Measurements from ENCODE around the gene RECQL5.

Gene RECQL5

GRCh38 chr17:75688209-75688825 is 21.4 kb upstream of the RECQL5 start:
- in situ Hi-C loops (cut with HindIII; ENCODE audit: low sequenced_read_pairs): no loop called here

DNA sequence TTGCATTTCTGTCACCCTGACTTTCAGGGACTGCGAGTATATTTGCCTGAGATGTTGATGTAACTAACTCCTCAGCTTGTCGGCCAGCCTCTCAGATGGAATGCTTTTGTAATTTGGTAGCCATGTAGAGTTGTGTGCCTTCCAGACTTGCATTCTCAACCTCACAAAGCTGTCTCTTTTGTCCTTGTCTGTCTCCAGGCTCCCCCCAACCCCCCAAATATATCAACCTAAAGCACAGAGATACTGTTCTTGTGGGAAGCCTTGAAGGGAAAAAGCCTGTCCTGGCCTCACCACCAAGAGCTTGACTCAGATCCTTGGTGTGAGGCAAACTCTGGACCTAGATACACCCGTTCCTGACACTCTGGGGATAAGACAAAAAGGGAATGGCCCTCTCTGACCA is 18.5 kb upstream of the RECQL5 start:
- in situ Hi-C loops (cut with HindIII; ENCODE audit: low sequenced_read_pairs): no loop called here

GRCh38 chr17:75684924-75685323 is 18.0 kb upstream of the RECQL5 start:
- in situ Hi-C loops (cut with HindIII; ENCODE audit: low sequenced_read_pairs): no loop called here

- in situ Hi-C loops (cut with HindIII; ENCODE audit: low sequenced_read_pairs): no loop called here
These were observed 17.3 kb upstream of the RECQL5 start for GRCh38 chr17:75684249-75684648.

GRCh38 chr17:75683583-75683982 is 16.6 kb upstream of the RECQL5 start:
- in situ Hi-C loops (cut with HindIII; ENCODE audit: low sequenced_read_pairs): no loop called here

DNA sequence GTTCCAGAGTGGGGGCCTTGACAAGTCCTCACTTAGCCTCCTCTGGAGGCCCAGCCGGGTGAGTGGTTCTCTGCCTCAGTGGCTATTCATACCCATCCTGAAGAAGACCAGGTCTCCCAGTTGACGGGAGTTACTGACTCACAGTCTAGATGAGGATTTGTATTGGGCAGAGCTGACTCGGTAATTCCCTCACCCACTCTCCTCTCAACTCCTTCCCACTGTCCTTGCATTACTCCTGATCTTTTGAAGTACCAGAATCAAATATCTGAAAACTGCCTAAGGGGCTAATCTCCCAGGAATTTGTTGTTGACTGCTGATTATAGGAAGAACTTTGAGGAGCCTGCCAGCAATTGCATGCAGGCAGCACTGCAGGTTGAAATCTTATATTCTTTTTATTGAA is 14.3 kb upstream of the RECQL5 start:
- in situ Hi-C loops (cut with HindIII; ENCODE audit: low sequenced_read_pairs): no loop called here

GRCh38 chr17:75680431-75680830 is 13.5 kb upstream of the RECQL5 start:
- in situ Hi-C loops (cut with HindIII; ENCODE audit: low sequenced_read_pairs): no loop called here

DNA sequence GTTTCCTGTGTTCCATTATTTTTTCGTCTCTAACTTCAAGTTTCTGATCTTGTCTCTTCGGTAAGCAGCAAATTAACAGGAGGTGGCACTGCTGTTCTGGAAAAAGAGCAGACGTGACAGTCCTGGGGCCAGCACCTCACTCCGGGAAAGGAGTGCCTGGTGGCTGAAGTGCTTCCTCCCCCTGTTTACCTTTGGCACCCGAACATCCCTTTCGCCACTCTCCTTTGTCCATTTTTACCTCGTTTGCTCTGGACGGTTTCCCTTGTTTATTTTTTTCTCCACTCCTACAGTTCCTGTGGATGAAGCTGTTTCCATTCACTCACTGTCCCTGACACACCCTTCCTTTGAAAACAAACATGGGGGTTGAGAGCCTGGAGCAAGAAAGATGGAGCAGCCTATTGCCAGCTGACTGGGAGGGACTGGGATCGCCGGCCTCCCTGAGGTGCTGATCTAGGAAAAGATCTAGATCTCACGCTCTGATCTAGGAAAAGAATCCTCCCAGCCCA is 12.8 kb upstream of the RECQL5 start:
- in situ Hi-C loops (cut with HindIII; ENCODE audit: low sequenced_read_pairs): loop anchor here (10.0 kb wide), 1 partner anchor 45 kb away; the partner anchor contains the start of gene ITGB4

DNA sequence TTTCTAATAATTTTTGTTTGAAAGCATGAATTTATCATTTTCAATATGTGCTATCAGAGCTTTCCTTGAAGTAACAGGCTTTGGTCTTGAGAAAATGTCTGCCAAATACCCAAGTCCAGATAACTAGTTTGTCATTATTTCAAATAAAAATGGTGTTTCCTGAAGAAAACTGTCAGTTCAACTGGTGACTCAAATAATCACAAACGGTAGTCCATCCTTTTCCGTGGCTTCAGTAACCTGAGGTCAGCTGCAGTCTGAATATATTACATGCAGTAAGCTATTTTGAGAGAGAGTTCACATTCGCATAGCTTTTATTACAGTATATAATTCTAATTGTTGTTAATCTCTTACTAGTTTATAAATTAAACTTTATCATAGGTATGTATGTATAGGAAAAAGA is 9.5 kb upstream of the RECQL5 start:
- in situ Hi-C loops (cut with HindIII; ENCODE audit: low sequenced_read_pairs): loop anchor here (10.0 kb wide), 1 partner anchor 48 kb away; the partner anchor contains the start of gene ITGB4

DNA sequence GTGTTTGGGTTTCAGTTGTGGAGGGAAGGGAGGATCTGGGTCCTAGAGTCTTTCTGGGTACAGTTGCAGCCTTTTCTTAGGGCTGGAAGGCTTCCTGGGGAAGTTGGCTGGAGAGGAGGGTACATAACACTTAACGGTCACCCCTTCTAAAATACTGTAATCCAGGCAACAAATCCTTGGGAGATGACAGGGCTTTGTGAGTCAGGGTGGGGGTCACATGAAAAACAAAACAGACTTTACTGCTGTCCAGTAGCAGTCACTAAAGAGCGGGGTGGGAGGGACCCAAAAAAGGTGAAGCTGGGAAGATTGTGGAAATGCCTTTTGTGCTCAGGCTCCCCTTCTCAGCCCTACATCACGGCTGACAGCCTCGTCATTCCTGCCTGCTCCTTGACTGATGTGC is 6.5 kb upstream of the RECQL5 start:
- in situ Hi-C loops (cut with HindIII; ENCODE audit: low sequenced_read_pairs): loop anchor here (10.0 kb wide), 1 partner anchor 51 kb away; the partner anchor contains the start of gene ITGB4

DNA sequence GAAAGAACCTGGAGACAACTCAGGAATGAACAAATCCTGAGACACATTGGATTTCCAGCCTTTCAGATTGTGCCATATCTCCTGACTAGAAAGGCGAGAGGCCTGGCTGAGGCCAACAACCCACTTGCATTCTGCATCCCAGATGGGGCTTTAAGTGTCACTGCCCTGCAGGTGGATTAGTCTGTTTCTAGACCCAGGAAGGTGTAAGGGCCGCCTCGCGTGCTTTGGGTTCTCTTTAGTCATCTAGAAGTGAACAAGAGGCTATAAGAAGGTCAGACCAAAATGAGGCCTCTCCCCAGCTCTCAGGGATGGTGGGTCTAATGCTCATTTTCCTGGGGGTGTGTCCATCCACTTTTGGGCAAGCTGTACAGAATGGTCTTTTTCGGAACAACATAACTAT is 5.1 kb upstream of the RECQL5 start:
- in situ Hi-C loops (cut with HindIII; ENCODE audit: low sequenced_read_pairs): loop anchor here (10.0 kb wide), 1 partner anchor 53 kb away; the partner anchor contains the start of gene ITGB4

- in situ Hi-C loops (cut with HindIII; ENCODE audit: low sequenced_read_pairs): loop anchor here (10.0 kb wide), 1 partner anchor 54 kb away; the partner anchor contains the start of gene ITGB4
These were observed 3.9 kb upstream of the RECQL5 start for GRCh38 chr17:75670868-75671267.

- in situ Hi-C loops (cut with HindIII; ENCODE audit: low sequenced_read_pairs): no loop called here
These were observed 1.5 kb upstream of the RECQL5 start for GRCh38 chr17:75668489-75668888.

DNA sequence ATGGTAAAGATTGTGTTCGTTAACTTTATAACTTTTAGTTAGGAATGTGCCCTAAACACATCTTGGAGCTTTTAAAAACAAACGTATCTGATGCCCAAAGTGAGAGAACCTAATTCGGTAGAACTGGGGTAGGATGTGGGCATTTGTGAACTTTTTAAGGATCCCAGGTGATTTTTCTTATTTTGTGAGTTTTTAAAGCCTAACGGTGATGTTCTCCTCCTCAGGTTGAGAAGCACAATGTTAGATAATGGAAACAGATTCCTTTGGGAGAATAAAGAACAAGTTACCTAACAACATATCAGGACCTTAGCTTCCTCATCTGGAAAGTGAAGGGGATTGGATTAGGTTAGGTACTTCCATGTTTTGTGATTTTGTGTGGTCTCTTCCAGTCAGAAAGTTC is 871 bp upstream of the RECQL5 start:
- in situ Hi-C loops (cut with HindIII; ENCODE audit: low sequenced_read_pairs): no loop called here

- in situ Hi-C loops (cut with HindIII; ENCODE audit: low sequenced_read_pairs): no loop called here
These were observed 973 bp downstream of the RECQL5 start for GRCh38 chr17:75665981-75666380.

DNA sequence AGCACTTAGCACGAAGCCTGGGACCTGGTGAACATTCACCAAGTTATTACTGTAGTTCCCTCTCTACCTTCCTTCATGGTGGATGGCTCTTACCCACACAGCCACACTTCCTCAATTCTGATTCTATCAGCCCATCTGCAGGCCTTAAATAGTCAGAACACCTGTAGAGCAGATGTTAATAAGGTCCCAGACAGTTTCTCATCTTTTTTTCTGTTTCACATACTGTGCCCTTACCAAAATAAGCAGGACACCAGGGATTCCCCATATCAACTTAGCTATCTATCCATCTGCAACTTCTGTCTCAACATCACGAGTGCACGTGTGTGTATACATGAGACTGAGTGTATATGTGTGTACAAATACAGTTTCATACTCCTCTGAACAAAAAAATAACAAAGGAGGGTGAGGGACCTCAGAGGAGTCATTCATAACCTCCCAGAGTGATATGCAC is 2.8 kb downstream of the RECQL5 start:
- in situ Hi-C loops (cut with HindIII; ENCODE audit: low sequenced_read_pairs): no loop called here

GRCh38 chr17:75662511-75662910 is 4.4 kb downstream of the RECQL5 start:
- in situ Hi-C loops (cut with HindIII; ENCODE audit: low sequenced_read_pairs): no loop called here

GRCh38 chr17:75661531-75661930 is 5.4 kb downstream of the RECQL5 start:
- in situ Hi-C loops (cut with HindIII; ENCODE audit: low sequenced_read_pairs): no loop called here

- in situ Hi-C loops (cut with HindIII; ENCODE audit: low sequenced_read_pairs): no loop called here
These were observed 8.7 kb downstream of the RECQL5 start for GRCh38 chr17:75658237-75658636.

DNA sequence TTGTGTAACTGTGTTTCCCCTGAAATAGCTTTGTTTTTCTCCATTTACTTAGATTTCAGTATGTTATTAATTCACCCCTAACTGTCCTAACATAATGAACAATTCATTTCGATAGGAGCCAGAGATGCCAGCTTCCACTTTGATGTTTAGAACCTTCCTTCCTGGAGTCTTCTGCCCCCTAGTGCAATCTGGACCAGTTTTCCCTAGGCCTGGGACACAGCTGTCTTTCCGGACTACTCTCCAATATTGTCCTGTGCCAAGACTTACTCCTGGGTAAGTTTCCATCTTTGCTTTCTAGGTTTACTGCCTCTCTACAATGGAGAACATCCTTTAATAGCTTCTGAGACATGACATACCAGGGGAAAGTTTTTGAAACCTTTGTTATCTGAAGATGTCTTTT is 12.8 kb downstream of the RECQL5 start:
- in situ Hi-C loops (cut with HindIII; ENCODE audit: low sequenced_read_pairs): no loop called here

- in situ Hi-C loops (cut with HindIII; ENCODE audit: low sequenced_read_pairs): no loop called here
These were observed 13.9 kb downstream of the RECQL5 start for GRCh38 chr17:75652934-75653549.

DNA sequence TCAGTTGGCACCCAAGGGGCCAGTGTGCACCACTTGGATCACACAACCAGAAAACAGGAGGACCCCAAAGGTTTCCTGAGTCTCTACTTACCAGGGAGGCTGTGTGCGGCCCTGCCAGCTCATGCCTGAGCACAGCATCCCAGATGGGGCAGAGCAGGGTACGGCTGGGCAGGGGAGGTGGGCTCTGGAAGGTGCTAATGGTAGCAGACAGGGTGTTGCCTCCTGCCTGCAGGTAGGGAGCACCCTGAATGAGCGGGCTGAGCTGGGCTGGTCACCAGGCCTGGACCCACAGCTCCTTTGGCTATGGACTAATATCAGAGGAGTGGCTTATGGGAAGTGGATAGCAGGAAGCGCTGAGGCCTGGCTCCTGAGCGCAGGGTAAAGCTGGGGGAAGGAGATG is 14.6 kb downstream of the RECQL5 start:
- in situ Hi-C loops (cut with HindIII; ENCODE audit: low sequenced_read_pairs): no loop called here

Data from DLD1 (cell line).